ENCODE measurements around the gene PKHD1.

DNA sequence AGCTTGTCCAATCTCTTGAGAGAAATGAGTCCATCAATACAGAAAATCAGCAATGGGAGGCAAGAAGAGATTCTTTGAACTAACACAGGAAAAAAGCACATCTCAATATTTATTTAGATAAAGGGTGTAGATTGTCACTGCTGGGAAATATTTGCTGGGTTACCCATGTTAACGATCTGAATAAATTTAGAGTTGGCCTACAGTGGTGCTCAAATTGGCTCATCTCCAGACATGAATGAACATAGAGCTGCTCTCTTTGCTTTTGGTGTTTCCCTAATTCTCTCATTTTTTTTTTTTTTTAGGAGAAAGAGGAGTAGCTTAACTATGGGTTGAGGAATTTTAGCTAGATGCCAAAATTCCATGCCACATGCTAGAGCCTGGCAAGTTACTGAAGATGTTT is 471.2 kb downstream of the PKHD1 start:
- TF ChIP-seq POLR2A (IDR thresholded peaks at IDR 0.05), result no peak
- TF ChIP-seq, protein P1, sequence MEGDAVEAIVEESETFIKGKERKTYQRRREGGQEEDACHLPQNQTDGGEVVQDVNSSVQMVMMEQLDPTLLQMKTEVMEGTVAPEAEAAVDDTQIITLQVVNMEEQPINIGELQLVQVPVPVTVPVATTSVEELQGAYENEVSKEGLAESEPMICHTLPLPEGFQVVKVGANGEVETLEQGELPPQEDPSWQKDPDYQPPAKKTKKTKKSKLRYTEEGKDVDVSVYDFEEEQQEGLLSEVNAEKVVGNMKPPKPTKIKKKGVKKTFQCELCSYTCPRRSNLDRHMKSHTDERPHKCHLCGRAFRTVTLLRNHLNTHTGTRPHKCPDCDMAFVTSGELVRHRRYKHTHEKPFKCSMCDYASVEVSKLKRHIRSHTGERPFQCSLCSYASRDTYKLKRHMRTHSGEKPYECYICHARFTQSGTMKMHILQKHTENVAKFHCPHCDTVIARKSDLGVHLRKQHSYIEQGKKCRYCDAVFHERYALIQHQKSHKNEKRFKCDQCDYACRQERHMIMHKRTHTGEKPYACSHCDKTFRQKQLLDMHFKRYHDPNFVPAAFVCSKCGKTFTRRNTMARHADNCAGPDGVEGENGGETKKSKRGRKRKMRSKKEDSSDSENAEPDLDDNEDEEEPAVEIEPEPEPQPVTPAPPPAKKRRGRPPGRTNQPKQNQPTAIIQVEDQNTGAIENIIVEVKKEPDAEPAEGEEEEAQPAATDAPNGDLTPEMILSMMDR (IDR thresholded peaks at IDR 0.05), result no peak
- TF ChIP-seq POLR2AphosphoS5 (IDR thresholded peaks at IDR 0.05; ENCODE audit: insufficient read depth in 1 of 2, low read depth in 1 of 2), result no peak
